Sigmoid colon (tissue), 7 donors: ENCODE data around the gene ADM2. TPM values are rescaled to one million over a fixed set of nuclear protein-coding genes. Genes with fewer than 3 reads are reported as not detected.
A peak's percentile ranks its signal among the peaks of the same experiment; 100 is the strongest.

ENCODE experiments used
- DNase-seq: peaks from one replicate; pipeline ENCODE4 v3.0.0-alpha.2; 2019
- H3K27ac ChIP-seq, 4 donors: fragments of 200-600 bp; sonication (generic); one replicate each; pipeline ENCODE4 v1.5.1; 2016 to 2019; ENCODE audit warnings: mild to moderate bottlenecking in 1 of 4
- H3K27me3 ChIP-seq, 3 donors: fragments of 200-600 bp; sonication (generic); one replicate each; pipeline ENCODE4 v1.5.1; 2019; ENCODE audit warnings: mild to moderate bottlenecking in 1 of 3
- H3K36me3 ChIP-seq, 4 donors: fragments of 200-600 bp; sonication (generic); one replicate each; pipeline ENCODE4 v1.5.1; 2016 to 2019
- H3K4me1 ChIP-seq, 4 donors: fragments of 200-600 bp; sonication (generic); one replicate each; pipeline ENCODE4 v1.5.1; 2017 to 2019
- H3K4me3 ChIP-seq, 4 donors: fragments of 200-600 bp; sonication (generic); one replicate each; pipeline ENCODE4 v1.5.1; 2017 to 2019; ENCODE audit warnings: mild to moderate bottlenecking in 2 of 4, moderate library complexity in 1 of 4
- H3K9me3 ChIP-seq, 4 donors: fragments of 200-600 bp in 3 of 4; sonication (generic) in 3 of 4; one replicate each; pipeline versions ENCODE4 v1.5.1 to v1.6.1; 2013 to 2019
- EP300 ChIP-seq, 4 donors: sonication (generic); formaldehyde crosslinking; IDR thresholded peaks; one replicate each; pipeline ENCODE4 v1.6.1; 2017; ENCODE audit warnings: antibody characterized with exemption in 4 of 4
- POLR2A ChIP-seq, 2 donors: fragments of 450-650 bp; IDR thresholded peaks; one replicate each; pipeline ENCODE4 v1.6.1; 2016; ENCODE audit warnings: antibody characterized with exemption in 2 of 2, mild to moderate bottlenecking in 2 of 2, moderate library complexity in 2 of 2
- POLR2AphosphoS5 ChIP-seq, 4 donors: sonication (generic); formaldehyde crosslinking; IDR thresholded peaks; one replicate each; pipeline ENCODE4 v1.6.1; 2017; ENCODE audit warnings: antibody characterized with exemption in 4 of 4
- WGBS, 2 donors: extraction: QIAGEN DNeasy Blood & Tissue Kit; methylation state at CpG; one replicate each; pipeline ENCODE4 v1.1.7; 2013; 5-methylcytosine and 5-hydroxymethylcytosine counted together
- intact Hi-C: fragments of 100-400 bp; cut with DNase I; formaldehyde crosslinking; loops from one replicate; pipeline ENCODE4 v1.15.1; 2023
- polyA plus RNA-seq, 3 donors: library from polyadenylated mRNA; stranded (reverse); fragments of 200-250 nt; gene quantifications; one replicate each; pipeline ENCODE4 v1.2.3, GENCODE V29; 2013
- total RNA-seq, 4 donors: library from RNA; depleted of rRNA; stranded (reverse); fragments of >200 nt; gene quantifications; one replicate each; pipeline ENCODE4 v1.1.0, GENCODE V29; 2016
- TF ChIP-seq, protein P1 (sequence below), 4 experiments: fragments of 450-650 bp in 3 of 4; fragments of 200-600 bp in 1 of 4; IDR thresholded peaks; one replicate each; pipeline ENCODE4 v1.5.1; 2016 to 2019; ENCODE audit warnings: antibody characterized with exemption in 4 of 4, mild to moderate bottlenecking in 3 of 4, moderate library complexity in 2 of 4
- donor health status: healthy with polysubstance abuse.
- donor health status: Bipolar disorder and iron deficiency.
- donor health status: healthy.

Gene ADM2
- total and polyA plus RNA-seq, 7 donors, result 1.2 to 8.6 (median 3.2) TPM; not detected in 4

DNA sequence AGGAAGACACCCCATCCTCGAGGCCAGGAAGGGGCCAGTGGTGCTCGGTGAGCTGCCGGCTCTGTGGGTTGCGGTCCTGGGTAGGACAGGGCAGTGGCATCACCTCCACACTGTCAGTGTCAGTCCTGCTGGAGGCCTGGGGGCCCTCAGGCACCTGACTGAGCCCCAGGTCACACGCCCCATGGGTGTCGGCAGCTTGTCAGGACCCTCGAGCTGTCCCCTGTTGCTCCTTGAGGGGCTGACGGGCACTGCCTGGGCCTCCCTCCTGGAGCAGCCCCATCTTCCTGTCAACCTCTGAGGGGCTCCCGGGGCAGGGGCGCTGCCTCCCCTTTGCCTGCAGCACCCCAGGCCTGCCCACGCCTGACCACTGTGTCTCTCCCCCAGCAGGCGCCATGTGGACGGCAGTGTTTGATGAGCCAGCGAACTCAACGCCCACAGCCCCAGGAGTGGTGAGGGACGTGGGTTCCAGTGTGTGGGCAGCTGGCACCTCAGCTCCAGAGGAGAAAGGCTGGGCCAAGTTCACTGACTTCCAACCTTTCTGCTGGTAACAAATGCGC is 42.0 kb upstream of the ADM2 start:
- no peak overlapping the region for H3K27ac ChIP-seq
- WGBS, 2 donors, result 89 to 90% methylated on average over 17 of the region's 17 CpGs
- H3K36me3 ChIP-seq, result peaks cover 37 to 76% (median 65%) of the 10 kb centered on the region in 4 donors
- no peaks in the 10 kb centered on the region for H3K9me3 ChIP-seq
- intact Hi-C loops, result no loop called here
- no peak overlapping the region for H3K4me3 ChIP-seq
- TF ChIP-seq POLR2AphosphoS5 (IDR thresholded peaks at IDR 0.05) (no peak), EP300 (IDR thresholded peaks at IDR 0.05) (no peak), POLR2A (IDR thresholded peaks at IDR 0.05) (no peak)
- TF ChIP-seq, protein P1, sequence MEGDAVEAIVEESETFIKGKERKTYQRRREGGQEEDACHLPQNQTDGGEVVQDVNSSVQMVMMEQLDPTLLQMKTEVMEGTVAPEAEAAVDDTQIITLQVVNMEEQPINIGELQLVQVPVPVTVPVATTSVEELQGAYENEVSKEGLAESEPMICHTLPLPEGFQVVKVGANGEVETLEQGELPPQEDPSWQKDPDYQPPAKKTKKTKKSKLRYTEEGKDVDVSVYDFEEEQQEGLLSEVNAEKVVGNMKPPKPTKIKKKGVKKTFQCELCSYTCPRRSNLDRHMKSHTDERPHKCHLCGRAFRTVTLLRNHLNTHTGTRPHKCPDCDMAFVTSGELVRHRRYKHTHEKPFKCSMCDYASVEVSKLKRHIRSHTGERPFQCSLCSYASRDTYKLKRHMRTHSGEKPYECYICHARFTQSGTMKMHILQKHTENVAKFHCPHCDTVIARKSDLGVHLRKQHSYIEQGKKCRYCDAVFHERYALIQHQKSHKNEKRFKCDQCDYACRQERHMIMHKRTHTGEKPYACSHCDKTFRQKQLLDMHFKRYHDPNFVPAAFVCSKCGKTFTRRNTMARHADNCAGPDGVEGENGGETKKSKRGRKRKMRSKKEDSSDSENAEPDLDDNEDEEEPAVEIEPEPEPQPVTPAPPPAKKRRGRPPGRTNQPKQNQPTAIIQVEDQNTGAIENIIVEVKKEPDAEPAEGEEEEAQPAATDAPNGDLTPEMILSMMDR (IDR thresholded peaks at IDR 0.05), result no peak
- no peaks in the 10 kb centered on the region for H3K27me3 ChIP-seq
- DNase-seq, result no peak
- peaks cover 0 to 7% (median 3%) of the 10 kb centered on the region in 4 donors for H3K4me1 ChIP-seq

DNA sequence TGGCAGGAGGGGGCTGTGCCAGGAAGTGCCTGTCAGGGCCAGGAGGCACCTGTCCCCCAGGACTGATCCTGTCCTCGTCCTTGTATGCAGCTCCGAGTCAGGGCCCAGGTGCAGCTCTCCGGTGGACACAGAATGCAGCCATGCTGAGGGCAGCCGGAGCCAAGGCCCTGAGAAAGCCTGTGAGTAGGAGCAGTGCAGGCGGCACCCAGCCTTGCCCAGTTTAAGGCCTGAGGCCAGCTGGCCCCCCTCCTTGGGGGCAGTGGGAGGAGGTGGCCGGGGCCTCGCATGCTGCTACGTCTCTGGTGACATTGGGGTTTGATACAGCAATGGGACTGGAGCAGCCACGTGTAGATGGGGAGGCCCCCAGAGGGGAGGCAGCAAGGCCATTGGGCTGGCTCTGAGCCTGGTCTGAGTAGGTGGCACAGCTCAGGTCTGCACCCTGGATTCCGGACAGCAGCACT is 41.4 kb upstream of the ADM2 start:
- DNase-seq, result no peak
- intact Hi-C loops, result no loop called here
- H3K27ac ChIP-seq, result no peak overlapping the region
- H3K36me3 ChIP-seq, result peaks cover 37 to 76% (median 64%) of the 10 kb centered on the region in 4 donors
- H3K9me3 ChIP-seq, result no peaks in the 10 kb centered on the region
- WGBS, 2 donors, result 82 to 87% methylated on average over 10 of the region's 10 CpGs
- H3K4me3 ChIP-seq, result no peak overlapping the region
- peaks cover 0 to 12% (median 6%) of the 10 kb centered on the region in 4 donors for H3K4me1 ChIP-seq
- no peaks in the 10 kb centered on the region for H3K27me3 ChIP-seq
- TF ChIP-seq POLR2A (IDR thresholded peaks at IDR 0.05), result no peak
- no peak for TF ChIP-seq POLR2AphosphoS5 (IDR thresholded peaks at IDR 0.05)
- TF ChIP-seq EP300 (IDR thresholded peaks at IDR 0.05), result no peak
- TF ChIP-seq, protein P1 (IDR thresholded peaks at IDR 0.05), result no peak

DNA sequence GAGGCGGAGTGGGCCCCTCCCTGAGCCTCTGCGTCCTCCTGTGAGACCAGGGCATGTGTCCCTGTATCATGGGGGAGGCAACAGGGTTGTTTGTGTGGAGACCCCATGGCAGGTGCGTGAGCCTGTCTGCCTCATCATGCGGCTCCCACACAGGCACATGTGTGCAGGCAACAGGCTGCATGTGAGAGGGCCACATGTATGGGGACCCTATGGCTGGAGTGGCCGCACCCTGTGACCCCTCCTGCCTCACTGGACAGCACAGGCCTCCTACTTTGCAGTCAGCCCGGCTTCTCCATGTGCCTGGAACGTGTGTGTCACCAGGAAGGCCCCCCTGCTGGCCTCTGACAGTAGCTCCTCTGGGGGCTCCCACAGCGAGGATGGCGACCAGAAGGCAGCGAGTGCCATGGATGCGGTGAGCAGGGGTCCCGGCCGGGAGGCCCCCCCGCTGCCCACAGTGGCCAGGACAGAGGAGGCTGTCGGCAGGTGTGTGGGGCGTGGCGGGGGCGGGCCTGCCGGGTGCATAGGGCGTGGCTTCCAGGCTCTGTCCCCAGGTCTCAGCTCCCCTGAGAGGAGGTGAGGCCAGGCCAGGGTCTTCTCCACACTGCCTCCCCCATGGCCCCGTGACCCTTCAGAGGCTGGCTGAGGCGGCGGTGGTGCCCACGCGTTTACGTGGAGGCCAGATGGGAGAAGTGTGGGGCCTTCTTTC is 40.6 kb upstream of the ADM2 start:
- 65 to 85% methylated on average over 26 of the region's 26 CpGs for WGBS, 2 donors
- Histone ChIP-seq H3K4me1 (peaks cover 0 to 15% (median 6%) of the 10 kb centered on the region in 4 donors), H3K27me3 (no peaks in the 10 kb centered on the region), H3K9me3 (no peaks in the 10 kb centered on the region), H3K27ac (no peak overlapping the region), H3K4me3 (no peak overlapping the region), H3K36me3 (peaks cover 37 to 73% (median 60%) of the 10 kb centered on the region in 4 donors)
- intact Hi-C loops, result no loop called here
- no peak for DNase-seq
- TF ChIP-seq, protein P1 (IDR thresholded peaks at IDR 0.05), result no peak
- no peak for TF ChIP-seq POLR2AphosphoS5 (IDR thresholded peaks at IDR 0.05)
- no peak for TF ChIP-seq EP300 (IDR thresholded peaks at IDR 0.05)
- TF ChIP-seq POLR2A (IDR thresholded peaks at IDR 0.05), result no peak

DNA sequence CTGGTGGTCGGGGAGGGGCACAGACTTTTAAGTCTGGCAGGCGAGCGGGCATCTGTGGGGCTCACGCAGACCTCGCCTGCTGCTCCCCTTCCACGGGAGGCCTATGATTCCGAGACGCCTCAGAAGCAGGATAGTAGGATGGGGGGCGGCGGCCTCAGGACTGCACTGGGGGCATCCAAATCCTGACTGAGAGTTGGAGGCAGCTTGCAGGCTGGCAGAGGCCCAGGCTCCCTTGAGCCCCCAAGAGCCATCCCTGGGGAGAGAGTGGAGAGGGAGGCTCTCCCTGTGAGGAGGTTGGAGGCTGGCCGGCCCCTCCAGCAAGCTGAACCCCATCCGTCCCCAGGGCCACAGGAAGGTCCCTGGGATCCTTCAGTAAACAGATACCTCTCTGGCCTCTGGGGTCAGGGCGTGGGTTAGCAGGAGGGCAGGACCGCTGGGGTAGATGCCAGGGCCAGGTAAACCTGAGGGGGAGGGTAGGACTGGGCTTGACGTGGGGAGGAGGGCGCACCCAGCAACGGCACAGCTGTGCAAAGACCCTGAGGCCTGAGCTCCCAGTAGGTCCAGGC is 39.8 kb upstream of the ADM2 start:
- Histone ChIP-seq H3K27me3 (no peaks in the 10 kb centered on the region), H3K4me1 (peaks cover 0 to 15% (median 6%) of the 10 kb centered on the region in 4 donors), H3K9me3 (no peaks in the 10 kb centered on the region), H3K4me3 (no peak overlapping the region), H3K36me3 (peaks cover 37 to 72% (median 53%) of the 10 kb centered on the region in 4 donors), H3K27ac (no peak overlapping the region)
- no peak for DNase-seq
- intact Hi-C loops, result no loop called here
- 87 to 93% methylated on average over 17 of the region's 17 CpGs for WGBS, 2 donors
- no peak for TF ChIP-seq POLR2A (IDR thresholded peaks at IDR 0.05)
- TF ChIP-seq POLR2AphosphoS5 (IDR thresholded peaks at IDR 0.05), result peak in 1 of 4 donors; percentile 4

DNA sequence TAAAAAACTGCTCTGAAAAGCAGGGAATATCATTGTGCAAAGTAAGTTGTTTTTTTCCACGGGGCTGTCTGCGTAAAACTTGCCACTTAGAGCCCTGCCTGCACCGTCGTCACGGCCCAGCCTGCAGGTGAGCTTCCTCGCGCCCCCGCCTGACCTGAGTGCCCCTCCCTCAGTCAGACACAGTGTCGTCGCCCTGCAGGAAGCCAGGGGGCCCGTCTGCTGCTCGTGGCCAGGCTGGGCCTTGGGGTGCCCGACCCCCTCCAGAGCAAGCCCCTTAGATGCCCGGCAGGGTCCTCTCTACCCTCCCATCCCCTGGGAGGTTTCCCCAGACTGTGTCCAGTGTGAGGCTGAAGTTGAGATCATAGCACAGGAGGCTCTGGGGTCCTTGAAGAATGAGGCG is 38.1 kb upstream of the ADM2 start:
- TF ChIP-seq POLR2AphosphoS5 (IDR thresholded peaks at IDR 0.05) (peak in 2 of 4 donors; percentile 28 to 41), EP300 (IDR thresholded peaks at IDR 0.05) (no peak), POLR2A (IDR thresholded peaks at IDR 0.05) (no peak)
- TF ChIP-seq, protein P1 (IDR thresholded peaks at IDR 0.05), result no peak
- Histone ChIP-seq H3K9me3 (no peaks in the 10 kb centered on the region), H3K27ac (no peak overlapping the region), H3K36me3 (peaks cover 40 to 72% (median 53%) of the 10 kb centered on the region in 4 donors), H3K4me1 (peaks cover 0 to 15% (median 6%) of the 10 kb centered on the region in 4 donors), H3K27me3 (no peaks in the 10 kb centered on the region), H3K4me3 (no peak overlapping the region)
- no peak for DNase-seq
- WGBS, 2 donors, result 73 to 75% methylated on average over 15 of the region's 15 CpGs
- intact Hi-C loops, result no loop called here
